H4 (cell line): ENCODE results near the gene TLN1. TPM values are rescaled to one million over a fixed set of nuclear protein-coding genes. Genes with fewer than 3 reads are reported as not detected.

Experiments
- DNase-seq: peaks from one replicate; pipeline ENCODE4 v3.0.0-alpha.2; 2015; ENCODE audit warnings: low spot score
- total RNA-seq: library from RNA; depleted of rRNA; stranded (reverse); fragments of >200 nt; shearing (Covaris generic); gene quantifications from 2 replicates; pipeline ENCODE4 v1.2.3, GENCODE V29; 2014; rRNA removed

Gene TLN1, protein sequence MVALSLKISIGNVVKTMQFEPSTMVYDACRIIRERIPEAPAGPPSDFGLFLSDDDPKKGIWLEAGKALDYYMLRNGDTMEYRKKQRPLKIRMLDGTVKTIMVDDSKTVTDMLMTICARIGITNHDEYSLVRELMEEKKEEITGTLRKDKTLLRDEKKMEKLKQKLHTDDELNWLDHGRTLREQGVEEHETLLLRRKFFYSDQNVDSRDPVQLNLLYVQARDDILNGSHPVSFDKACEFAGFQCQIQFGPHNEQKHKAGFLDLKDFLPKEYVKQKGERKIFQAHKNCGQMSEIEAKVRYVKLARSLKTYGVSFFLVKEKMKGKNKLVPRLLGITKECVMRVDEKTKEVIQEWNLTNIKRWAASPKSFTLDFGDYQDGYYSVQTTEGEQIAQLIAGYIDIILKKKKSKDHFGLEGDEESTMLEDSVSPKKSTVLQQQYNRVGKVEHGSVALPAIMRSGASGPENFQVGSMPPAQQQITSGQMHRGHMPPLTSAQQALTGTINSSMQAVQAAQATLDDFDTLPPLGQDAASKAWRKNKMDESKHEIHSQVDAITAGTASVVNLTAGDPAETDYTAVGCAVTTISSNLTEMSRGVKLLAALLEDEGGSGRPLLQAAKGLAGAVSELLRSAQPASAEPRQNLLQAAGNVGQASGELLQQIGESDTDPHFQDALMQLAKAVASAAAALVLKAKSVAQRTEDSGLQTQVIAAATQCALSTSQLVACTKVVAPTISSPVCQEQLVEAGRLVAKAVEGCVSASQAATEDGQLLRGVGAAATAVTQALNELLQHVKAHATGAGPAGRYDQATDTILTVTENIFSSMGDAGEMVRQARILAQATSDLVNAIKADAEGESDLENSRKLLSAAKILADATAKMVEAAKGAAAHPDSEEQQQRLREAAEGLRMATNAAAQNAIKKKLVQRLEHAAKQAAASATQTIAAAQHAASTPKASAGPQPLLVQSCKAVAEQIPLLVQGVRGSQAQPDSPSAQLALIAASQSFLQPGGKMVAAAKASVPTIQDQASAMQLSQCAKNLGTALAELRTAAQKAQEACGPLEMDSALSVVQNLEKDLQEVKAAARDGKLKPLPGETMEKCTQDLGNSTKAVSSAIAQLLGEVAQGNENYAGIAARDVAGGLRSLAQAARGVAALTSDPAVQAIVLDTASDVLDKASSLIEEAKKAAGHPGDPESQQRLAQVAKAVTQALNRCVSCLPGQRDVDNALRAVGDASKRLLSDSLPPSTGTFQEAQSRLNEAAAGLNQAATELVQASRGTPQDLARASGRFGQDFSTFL (N-terminal part only)
- 71.2 and 95.8 TPM in 2 replicates for total RNA-seq

DNA sequence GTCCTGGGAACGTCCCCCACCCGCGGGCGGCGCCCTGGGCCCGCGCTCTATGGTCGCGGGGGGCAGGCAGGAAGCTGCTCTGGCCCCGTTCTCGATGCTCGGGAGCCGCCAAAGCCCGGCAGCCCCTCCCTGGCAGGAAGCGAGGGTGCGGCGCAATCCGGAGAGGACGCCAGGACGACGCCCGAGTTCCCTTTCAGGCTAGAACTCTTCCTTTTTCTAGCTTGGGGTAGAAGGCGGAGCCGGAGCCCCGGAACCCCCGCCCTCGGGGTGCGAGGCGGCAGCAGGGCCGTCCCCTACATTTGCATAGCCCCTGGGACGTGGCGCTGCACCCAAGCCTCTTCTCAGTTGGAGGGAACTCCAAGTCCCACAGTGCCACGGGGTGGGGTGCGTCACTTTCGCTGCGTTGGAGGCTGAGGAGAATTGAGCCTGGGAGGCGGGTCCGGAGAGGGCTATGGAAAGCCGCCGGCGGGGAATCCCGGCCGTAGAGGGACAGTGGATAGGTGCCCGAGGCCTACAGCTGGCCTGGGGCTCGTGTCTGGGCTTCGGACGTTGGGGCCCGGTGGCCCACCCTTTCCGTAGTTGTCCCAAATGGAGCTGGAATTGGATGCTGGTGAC is at the start of gene TLN1, which contains the start of gene CREB3:
Gene TLN1, minus strand, starts transcription at position 11 of the 615 bp plus-strand sequence. CDS start 6,501 bp downstream, outside the sequence.
Gene CREB3, plus strand, starts transcription at position 482 of the 615 bp plus-strand sequence. Its CDS starts 107 bp downstream, at position 589.
- peak; percentile 99 for DNase-seq

DNA sequence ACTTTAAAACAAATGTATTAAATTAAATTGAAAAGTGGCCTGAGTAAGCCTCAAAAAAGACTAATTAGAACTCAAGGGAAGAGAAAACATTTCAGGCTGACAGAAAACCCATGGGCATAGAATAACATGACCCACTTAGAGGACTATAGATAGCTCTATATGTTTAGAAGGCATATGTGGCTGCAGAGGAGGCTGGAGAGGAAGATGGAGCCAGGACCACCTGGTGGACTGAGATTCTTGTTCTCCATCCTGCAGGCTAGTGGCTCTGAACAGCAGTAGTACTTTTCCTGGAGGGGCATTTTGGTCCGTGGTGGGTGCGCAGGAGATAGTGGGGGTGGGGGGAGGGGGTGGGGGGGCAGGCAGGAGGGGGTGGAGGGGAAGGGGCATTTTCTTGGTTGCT is 49.1 kb upstream of the TLN1 start:
- DNase-seq = no peak

DNA sequence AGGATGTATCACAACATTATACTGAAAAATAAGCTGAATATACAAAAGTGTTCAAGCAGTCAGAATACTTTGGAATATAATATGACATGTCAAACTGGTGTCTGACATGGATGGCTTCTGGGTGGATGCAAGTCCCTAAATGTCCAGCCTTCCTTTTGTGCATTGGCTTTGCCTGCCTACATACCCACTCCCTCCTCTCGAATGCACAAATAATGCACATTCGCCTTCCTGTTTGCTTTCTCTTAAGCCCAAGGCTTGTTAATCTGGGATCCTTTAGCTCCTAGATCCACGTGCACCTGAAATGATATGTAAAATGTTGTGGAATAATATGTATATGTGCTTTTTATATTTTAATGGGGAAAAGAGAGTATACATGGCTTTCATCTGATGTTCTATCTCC is 46.5 kb upstream of the TLN1 start:
- DNase-seq = no peak

DNA sequence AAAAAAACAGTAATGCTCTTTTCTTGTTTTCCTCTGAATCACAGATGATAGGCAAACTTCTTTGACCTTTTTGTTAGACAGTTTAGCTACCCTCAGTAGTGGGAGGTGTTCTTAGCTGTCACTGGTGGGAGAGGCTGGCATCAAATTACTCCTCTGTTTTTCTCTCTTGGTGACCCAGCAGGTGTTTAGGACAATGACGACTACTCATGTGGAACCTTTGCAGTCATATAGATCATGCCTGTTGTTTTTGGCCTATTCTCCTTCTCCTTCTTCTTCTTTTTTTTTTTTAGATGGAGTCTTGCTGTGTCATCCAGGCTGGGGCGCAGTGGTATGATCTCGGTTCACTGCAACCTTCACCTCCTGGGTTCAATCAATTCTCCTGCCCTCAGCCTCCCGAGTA is 44.0 kb upstream of the TLN1 start:
- DNase-seq = no peak

DNA sequence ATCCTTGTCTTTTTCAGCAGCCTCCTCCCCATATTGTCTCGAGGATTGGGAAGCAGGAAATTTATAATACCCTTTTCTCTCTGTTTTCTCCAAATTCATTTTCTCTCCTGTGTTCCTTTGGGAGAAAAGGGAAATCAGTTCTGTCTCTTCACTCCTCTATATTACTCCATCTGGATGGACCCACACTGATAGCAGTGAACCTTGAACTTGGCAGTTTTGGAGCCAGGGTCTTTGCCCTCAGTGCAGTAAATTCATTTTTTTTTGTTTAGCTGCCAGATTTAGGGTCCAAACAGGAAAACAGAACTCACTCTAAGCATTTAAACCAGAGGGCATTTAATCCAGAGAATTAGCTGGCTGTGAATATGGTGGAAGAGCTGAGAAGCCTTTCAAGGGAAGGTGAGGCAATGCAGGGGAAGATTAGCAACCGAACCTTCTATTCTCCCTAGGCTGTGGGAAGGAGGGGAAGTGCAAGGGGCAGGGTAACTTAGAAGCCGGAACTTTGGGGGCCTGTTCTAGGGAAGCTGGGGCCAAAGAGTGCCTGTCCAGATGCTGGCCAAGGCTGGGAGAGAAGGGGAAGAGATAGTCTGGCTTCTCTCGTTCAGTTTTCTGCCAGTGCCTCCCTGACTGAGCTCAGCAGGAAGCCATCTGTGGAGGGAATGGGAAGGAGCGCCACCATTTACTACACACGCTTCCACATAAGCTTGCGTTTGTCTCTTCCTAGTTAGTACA is 43.1 kb upstream of the TLN1 start:
- DNase-seq = no peak

DNA sequence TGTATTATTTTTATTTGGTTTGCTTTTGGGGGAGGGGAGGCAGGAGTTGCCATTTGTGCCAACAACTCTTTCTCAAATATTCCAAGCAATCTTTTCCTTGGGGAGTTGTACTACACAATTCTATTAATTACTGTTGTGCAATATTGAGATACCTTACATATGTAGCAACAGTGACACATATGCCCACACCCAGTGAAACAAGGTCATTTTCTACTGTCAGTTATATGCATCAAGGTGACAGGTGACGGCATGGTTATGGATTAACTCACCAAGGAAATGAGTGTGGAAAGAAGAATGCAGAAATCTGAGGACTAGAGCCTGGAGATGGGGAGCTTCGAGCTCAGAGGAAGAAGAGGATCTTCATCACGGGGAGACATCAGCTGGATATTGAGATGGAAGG is 39.9 kb upstream of the TLN1 start:
- DNase-seq = no peak

DNA sequence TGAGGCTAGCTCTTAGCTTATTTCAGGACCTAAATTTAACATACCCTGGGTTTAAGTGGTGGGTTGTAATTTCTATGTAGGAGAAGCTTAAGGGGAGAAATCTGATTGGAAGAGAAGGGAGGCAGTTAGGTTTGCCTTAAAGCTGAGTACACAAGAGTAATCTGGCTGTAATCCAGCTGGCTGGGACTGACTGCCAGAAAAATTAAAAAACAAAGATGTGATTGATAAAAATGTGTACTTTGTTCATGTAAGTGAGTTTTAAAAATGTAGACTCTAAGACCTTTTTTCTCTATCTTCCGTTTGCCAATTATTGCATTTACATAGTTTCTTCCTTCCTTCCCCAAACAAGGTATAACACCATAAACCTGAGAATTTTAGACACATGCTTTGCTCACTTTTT is 39.5 kb upstream of the TLN1 start:
- DNase-seq = no peak

DNA sequence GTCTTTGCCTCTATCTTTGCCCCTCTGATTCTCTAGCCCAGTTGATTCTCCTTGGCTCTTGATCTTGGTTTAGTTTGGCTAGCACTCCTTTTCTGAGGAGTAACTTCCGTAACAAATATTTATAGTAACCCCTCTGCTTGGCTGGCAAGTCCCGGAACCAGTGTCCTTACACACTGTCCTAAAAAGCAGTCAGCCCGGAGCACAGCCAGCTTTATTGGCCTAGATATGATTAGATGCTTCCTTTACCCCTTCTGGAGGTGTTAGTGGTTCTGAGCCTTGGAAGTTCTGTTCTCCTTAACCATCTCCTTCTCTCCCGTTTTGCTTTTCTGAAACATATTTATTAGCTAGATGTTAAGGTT is 39.1 kb upstream of the TLN1 start:
- DNase-seq = no peak

DNA sequence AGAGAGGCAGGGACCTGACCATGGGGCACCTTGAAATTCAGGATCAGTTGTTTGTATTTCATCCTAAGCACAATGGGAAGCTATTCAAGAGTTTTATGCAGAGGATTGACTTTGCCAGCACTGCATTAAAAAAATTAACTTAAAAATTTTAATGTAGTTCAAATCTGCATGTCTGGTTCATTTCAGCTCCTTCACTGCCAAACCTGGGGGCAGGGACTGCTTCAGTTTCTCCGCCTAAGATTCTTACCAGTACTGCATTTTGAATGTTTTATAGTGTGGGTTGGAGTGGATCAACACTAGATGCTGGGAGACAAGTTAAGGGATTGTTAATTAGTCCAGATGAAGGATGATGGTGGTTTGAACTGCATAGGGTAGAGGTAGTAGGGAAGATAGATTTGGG is 37.8 kb upstream of the TLN1 start:
- no peak for DNase-seq

DNA sequence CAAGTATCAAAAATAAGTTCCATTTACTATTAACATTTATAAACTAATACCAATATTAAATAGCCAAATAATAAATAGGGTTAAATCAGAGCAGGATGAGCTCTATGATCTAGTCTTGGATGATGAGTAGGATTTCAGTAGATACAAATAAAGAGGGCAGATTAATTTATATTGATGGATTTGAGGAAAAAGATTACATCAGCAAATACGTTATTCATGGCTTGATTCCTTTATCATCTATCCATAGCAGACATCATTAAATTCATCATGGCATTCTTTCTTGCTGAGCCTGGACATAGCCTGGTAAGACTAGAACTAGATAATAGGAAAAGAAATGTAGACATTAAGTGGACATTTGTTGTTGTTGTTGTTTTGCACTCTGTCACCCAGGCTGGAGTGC is 35.5 kb upstream of the TLN1 start:
- DNase-seq = no peak

DNA sequence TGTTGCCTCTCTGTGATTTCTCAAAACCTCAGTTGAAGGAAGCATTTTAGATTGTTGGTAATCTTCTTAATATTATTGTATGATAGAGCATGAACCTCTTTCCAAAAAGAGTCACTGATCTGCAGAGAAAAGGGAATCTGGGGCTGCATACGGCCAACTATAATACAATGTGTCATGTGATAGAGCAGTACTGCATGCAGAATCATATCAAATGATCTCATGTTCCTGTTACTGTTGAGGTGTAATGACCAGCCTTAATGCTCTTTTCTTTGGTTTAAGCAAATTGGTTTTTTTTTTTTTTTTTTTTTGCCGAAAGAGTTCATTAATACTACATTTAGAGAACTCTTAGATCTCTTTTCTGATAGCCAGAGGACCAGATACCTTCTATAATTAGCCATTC is 35.0 kb upstream of the TLN1 start:
- no peak for DNase-seq

DNA sequence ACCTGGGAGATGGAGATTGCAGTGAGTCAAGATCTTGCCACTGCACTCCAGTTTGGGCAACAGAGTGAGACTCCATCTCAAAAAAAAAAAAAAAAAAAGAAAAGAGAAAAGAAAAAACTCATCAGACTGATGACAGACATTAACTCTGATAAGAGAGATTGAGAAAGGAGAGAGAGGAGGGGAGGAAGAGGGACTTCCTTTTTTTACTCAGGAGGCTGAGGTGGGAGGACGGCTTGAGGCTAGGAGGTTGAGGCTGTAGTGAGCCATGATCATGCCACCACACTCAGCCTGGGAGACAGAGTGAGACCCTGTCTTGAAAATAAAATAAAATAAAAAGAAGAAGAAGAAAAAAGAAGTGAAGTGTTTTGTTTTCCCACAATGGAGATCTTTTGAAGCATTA is 31.8 kb upstream of the TLN1 start:
- DNase-seq = no peak

DNA sequence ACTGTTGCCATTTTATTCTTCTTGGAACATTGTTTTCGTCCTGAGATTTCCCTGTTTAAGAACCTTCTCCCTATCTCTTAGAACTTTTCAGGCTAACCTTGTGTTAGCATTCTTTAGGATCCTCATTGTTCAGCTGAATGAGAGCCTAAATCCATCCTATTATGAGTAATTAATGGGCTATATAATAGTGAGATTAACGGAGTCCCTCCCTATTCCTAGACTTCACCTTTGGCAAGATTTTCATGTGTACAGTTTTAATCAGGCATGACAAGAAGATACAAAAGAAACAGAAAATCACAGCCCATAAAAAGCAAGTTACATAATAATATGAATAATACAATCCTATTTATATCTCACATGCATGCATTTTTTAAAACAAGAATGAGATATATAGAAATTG is 31.2 kb upstream of the TLN1 start:
- DNase-seq = no peak

DNA sequence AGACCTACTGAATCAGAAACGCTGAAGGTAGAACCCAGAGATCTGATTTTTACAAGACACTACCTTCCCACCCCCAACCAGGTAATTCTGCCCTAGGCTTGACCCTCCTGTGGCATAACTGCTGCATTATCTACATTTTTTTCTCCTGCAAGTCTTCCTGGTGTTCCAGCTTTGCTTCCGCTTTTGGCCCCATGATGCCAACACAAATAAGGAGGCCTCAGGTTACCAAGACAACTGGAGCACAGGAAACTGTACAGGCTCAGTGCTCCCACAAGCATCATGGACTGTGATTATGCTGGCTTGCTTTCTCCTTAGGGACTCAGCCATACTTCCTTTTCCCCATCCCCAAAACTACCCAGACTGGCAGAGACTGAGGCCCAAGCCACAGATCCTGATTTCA is 28.7 kb upstream of the TLN1 start:
- DNase-seq = no peak

DNA sequence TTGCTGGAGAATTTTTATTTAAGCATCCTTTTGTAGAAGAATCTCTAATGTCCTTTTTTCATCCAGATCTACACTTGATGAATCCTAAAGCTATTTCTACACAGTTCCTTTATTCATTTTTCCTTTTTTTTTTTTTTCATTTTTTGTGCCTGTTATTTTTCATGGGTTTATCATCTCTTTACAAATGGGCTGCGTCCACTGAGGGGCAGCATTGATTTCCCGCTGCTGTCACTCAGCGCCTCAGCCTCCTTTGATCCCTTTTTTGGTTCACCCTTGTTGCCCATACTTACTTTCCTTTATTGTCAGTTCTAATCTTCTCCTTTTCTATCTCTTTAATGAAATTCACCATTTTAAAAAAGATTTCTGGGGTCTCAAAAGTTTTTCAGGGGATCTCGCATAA is 27.8 kb upstream of the TLN1 start:
- no peak for DNase-seq

DNA sequence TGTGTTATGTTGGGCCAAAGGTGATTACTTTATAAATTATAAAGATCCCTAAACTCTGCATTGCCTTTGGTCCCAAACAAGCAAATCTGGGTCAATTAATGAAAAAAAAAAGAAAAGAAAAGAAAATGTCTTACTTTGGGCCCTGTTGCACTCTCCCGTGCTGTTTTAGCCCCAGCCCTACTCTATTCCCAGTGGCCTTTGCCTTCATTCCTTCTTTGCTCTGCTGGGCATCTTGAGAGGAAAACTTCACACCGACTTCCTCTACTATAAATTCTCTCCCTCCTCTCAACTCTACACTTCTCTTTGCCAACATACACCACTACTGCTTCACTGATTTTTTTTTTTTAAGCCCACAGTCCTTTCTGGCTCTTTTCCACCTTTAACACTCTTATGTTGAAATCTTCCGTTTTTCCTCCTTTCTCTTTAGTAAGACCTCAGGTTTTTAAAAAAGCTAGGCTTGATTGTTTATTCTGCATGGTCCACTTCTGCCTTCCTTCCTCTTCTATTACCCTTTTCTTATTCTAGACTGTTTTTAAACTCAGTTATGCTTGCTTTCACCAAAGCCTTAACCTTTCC is 26.6 kb upstream of the TLN1 start:
- DNase-seq = no peak

DNA sequence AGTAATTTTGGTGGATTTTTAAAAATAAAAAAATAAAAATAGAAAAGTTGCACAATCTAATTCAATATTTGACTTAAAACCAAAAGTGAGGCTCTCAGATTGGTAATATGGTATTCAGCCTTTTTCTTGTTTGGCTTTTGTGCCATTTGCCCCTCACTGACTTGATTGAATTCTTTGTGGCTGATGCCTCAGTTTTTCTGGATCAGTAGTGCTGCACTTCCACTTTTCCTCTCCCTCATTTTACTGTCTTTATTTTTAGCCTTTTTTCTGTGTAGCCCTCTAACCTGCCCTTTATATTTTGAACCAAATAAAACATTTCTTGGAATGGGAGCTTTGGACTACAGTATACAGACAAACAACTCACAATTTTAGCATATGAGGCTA is 25.9 kb upstream of the TLN1 start:
- DNase-seq = no peak

DNA sequence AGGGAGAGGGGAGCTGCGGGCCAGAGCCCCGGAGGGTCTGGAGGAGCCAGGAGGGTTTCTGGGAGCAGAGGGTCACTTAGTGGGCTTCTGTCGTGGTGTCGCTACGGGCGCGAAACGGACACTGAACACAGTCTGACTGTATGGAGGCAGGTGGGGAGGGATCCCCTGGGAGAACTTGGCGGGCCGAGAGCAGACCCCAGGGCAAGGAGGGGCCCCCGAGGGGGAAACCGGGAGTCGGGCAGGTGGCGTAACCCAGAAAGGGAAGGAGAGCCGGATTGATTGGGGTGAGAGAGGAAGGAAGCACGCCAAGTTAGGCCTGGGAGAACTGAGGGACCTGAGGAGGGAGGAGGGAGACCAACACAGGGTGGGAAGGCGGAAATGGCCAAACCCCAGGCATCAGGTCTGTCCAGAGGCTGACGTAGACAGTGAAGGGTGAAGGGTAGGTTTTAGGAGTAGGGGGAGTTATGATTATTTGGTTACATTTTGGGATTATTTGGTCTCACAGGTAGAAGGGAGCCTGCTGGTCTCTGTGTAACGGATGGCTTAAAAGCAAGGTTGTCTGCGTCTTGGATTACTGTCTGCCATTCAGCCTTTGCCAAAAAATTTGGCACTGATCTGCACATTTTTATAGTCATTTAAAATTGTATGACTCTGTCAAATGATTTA is 25.4 kb upstream of the TLN1 start:
- no peak for DNase-seq

DNA sequence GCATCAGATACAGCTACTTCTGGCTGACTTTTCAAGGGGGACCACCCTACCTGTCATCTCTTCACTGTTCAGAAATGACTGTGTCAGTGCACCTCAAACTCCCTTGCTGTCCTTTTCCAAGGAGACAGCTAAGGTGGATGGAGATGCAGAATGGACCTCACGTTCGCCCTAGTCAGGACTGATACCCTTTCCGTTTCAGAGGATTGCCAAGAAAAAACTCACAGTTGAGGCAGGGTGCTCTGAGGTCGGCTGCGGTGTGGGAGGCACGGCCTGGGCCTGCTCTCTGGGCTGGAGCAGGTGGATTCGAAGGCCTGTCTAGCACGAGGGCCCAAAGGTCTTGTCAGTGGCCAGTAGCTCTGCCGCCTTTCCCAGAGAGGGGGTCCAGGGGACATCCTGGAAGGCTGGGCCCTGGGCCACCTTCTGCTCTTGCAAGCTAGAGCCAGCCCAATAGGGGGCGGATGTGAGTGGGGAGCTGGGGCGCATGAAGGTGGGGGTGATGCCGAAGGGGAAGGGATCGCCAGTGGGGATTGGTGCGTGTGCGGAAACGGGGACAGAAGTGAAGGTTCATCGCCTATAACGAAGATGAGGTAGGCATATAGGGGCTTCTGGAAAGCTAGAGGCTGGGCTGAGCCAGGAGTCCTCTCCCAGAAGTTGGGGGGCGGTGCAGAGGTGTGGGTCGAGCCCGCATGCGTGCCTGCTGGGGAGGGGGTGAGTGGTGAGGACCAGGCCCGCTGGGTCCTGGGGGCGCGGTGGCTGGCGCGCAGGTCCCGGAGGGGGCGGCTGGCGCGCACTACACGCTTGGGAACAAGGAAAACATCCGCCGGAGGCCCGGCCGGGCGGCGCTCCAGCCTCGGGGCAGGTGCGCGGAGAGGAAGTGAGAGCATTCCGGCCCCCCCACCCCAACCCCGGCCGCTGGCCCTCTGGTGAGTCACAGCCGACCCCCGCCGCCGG is 24.6 kb upstream of the TLN1 start:
- peak; percentile 63 for DNase-seq
